Right lobe of liver (tissue), 4 donors: ENCODE data around the gene KY.

ENCODE experiments used
- POLR2A ChIP-seq: fragments of 450-650 bp; IDR thresholded peaks from one replicate; pipeline ENCODE4 v1.6.1; 2017; ENCODE audit warnings: antibody characterized with exemption, mild to moderate bottlenecking
- TF ChIP-seq, protein P1 (sequence below), 4 donors: fragments of 200-600 bp in 3 of 4; fragments of 450-650 bp in 1 of 4; IDR thresholded peaks; one replicate each; pipeline versions ENCODE4 v1.5.1 to v1.8.0; 2016 to 2022; ENCODE audit warnings: antibody characterized with exemption in 4 of 4, mild to moderate bottlenecking in 2 of 4
- donor health status: DM: no; HTN: no; CAD: no.
- donor health status: DM: no; HTN: no; CAD: no.
- donor health status: DM: no; HTN: yes; CAD: no.

DNA sequence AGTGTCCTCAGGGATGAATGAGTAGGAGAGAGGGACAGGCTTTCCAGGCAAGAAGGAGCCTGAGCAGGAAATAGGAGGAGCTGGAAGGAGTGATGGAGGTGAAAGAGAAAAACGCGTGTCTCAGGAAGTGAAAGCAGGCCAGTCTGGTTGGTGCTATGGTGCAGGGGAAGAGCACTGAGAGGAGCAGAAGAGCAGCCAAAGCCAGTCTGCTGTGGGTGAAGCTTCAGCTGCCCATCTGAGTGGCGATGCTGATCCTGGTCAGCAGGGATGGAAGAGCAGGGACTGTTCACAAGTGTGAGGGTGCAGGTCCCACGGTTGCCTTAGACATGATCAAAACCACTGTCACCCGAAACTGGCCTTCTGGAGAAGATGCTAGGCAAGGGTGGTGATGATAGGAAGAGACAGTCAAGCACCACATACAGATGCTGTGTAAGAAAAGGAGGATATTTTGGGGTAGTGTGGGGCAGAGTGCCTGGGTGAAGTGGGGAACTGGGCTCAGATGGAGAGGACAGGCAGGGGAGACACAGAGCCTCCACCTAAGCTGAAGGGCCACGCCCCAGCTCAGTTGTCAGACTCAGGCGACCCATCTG is 5.5 kb upstream of the KY start:
- TF ChIP-seq, protein P1, sequence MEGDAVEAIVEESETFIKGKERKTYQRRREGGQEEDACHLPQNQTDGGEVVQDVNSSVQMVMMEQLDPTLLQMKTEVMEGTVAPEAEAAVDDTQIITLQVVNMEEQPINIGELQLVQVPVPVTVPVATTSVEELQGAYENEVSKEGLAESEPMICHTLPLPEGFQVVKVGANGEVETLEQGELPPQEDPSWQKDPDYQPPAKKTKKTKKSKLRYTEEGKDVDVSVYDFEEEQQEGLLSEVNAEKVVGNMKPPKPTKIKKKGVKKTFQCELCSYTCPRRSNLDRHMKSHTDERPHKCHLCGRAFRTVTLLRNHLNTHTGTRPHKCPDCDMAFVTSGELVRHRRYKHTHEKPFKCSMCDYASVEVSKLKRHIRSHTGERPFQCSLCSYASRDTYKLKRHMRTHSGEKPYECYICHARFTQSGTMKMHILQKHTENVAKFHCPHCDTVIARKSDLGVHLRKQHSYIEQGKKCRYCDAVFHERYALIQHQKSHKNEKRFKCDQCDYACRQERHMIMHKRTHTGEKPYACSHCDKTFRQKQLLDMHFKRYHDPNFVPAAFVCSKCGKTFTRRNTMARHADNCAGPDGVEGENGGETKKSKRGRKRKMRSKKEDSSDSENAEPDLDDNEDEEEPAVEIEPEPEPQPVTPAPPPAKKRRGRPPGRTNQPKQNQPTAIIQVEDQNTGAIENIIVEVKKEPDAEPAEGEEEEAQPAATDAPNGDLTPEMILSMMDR (IDR thresholded peaks at IDR 0.05) = no peak
- TF ChIP-seq POLR2A = no peak
